Measurements from ENCODE around the gene SMPX.
A peak's percentile ranks its signal among the peaks of the same experiment; 100 is the strongest.
"Not testable (repeated sequence)": the region's sequence is repeated elsewhere in the genome, so short reads cannot be mapped to it uniquely, and the experiment has no call there.

Gene SMPX

DNA sequence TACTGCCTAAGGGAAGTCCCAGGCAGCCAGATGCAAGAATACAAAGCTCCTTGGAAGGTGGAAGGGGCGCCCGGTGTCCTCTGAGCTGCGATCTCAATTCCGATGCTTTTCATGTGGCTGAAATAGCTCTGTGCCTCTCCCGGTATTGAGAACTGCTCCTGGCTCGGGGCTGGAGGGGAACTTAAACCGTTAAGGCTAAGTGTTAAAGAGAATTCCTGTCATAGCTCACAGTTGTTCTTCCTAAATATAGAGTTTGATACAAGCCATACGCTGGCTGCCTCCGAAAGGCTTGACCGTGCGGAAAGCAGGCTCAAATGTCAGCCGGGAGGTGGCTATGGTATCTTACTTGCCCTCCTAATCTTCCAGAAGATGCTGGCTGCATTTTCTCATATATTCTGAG, at the start of gene SMPX:
TSS of gene SMPX (minus strand) at position 157 of the 400 bp plus-strand sequence. CDS start 3,826 bp downstream, outside the sequence.
- DNase-seq: no peak

DNA sequence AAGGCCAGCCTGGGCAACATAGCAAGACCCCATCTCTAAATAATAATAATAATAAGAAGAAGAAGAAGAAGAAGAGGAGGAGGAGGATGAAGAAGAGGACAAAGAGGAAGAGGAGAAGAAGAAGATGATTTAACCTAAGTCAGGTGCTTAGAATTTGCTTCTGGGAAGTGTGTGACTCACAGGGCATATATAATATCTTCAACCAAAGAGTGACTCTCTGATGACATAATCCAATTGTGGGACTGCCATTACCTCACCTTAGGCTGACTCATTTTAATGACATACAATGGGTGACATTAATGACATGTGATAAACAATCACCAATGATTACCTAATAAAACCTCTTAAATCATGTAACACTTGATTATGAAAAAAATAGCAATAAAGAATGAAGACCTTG, 48.8 kb upstream of the SMPX start:
- DNase-seq: no peak

- DNase-seq: no peak
Observed at GRCh38 chrX:21802839-21803238, 44.9 kb upstream of the SMPX start.

DNA sequence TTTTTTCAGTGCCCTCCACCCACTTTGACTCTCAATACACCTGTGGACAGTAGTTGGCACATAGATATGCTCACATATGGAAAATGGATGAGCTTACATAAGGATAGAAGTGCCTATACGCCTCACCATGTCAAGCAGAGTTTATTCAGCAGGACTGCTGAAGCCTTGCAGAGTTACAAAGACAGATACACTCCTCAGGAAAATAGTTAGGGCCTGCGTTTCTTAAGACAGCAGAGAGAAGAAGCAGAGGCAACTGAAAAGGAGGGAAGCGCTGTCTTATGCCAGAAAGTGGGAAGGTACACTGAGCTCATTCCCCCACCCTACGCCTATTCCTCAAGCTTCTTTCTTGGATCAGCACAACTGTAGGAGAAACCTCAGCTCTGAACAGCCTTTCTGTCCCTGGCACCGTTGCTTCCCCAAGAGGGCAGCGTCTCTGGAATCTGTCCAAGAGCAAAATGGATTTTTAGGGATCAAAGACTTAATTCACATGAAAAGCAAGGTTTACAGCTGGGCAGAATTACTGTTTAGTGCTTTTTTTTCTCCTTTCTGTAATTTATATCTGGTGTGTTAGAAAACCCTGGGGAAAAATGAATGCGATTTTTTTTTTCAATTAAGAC, 44.2 kb upstream of the SMPX start:
- DNase-seq: no peak

- no peak for DNase-seq
Observed at GRCh38 chrX:21800344-21800770, 42.4 kb upstream of the SMPX start.

- no peak for DNase-seq
Observed at GRCh38 chrX:21799767-21800166, 41.9 kb upstream of the SMPX start.

- no peak for DNase-seq
Observed at GRCh38 chrX:21798677-21799219, 40.8 kb upstream of the SMPX start.

DNA sequence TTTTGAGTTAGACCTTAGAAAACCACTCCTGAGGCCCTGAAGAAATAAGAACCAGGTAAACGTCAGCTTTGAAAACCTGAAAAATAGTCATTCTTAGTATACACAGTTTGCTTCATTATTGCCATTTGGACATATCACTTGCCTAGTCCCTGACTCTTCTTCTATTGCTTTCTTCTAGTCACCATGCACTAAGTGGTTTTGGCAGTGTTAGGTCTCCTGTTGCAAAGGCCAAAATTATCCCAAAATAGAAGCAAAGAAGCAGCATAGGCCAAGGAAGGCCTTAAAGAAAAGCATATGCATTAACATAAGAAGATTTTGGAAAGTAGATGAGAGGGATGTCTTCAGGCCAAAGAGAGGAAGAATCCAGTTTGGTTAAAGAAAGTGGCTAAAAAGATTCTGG, 24.1 kb upstream of the SMPX start:
- DNase-seq: no peak

GRCh38 chrX:21781525-21781924, 23.6 kb upstream of the SMPX start:
- no peak for DNase-seq

GRCh38 chrX:21779095-21779494, 21.2 kb upstream of the SMPX start:
- DNase-seq: no peak

GRCh38 chrX:21778236-21778635, 20.3 kb upstream of the SMPX start:
- DNase-seq: no peak

- not testable (repeated sequence) for DNase-seq
Observed at GRCh38 chrX:21775128-21775527, 17.2 kb upstream of the SMPX start.

DNA sequence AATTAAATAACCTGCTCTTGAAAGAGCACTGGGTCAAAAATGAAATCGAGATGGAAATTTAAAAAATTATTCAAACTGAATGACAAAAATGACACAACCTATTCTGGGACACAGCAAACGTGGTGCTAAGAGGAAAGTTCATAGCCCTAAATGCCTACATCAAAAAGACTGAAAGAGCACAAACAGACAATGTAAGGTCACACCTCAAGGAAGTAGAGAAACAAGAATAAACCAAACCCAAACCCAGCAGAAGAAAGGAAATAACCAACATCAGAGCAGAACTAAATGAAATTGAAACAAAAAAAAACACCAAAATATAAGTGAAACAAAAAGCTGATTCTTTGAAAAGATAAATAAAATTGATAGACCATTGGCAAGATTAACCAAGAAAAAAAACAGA, 15.1 kb upstream of the SMPX start:
- DNase-seq: not testable (repeated sequence)

- DNase-seq: no peak
Observed at GRCh38 chrX:21770631-21771321, 12.9 kb upstream of the SMPX start.

- no peak for DNase-seq
Observed at GRCh38 chrX:21766101-21766500, 8.2 kb upstream of the SMPX start.

- no peak for DNase-seq
Observed at GRCh38 chrX:21764008-21764407, 6.1 kb upstream of the SMPX start.

GRCh38 chrX:21758488-21758887, 572 bp upstream of the SMPX start:
- DNase-seq: no peak

DNA sequence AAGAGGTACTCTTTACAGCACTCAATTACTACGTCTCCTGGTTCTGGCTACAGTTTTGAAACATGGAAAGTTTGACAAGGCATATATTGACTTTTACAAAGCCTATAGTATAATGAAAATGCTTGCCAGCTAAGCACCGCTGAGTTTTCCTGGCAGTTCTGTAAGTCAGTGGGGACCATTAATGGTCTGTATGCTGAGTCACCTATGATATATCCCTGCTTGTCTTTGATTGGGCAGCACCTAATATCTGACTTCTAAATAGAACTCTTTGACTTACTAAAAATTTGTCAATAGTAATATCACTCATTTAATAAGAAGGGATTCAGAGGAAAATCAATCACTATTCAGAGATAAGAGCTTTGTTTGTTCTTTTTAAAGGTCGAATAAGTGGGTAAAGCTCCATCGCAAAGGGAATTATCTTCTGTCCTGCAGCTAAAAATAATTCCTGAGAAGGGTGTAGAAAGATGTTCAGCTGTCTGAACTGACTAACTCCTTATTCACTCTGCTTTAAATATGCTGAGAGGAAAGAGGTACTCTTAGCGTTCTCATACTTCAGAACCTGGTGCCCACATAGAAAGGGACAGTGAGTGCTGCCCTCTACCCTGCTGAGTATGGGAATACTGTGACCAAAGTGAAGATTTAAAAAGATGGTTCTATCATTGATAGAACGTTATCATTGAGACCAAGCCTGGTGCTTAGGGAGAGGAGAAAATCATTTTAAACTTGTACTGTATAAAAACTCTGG, 959 bp downstream of the SMPX start:
- DNase-seq: no peak

DNA sequence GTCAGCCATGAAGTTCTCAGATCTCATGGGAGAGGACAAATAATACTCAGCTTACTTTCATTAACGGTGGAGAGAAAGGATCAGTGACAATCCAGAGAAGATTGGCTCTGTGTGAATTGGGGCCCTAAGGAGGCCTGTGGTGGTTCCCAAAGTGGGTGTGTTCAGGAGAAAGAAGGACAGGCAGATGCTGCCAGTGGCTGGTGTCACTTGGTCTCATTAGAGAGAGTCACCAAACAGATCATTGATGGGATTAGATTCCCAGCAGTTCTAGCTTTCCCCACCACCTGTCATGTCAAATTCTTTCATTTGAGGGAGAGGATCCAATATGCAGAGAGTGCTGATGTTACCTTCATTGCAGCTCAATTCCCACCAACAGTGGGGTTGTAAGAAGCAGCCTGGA, 8.0 kb downstream of the SMPX start:
- no peak for DNase-seq

- DNase-seq: no peak
Observed at GRCh38 chrX:21748235-21748634, 9.7 kb downstream of the SMPX start.

DNA sequence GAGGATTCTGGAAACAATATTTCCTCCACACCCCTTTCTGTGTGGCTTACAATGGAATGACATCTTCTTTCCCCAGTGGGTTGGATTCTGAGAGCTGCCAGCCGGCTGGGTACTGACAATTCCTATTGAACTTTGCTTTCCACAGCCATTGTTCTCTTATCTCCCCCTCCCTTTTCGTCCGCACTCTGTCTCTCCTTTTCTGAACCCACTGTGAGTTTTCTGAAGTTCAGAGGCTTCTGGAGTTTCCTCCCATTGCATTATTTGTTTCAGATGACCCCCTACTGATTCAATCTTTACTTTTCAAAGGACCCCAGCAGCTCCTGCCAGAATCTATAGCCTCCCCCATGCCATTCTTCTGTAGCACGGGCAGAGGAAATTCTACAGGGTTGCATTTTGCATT, 10.4 kb downstream of the SMPX start:
- DNase-seq: no peak

GRCh38 chrX:21745756-21746155, 12.2 kb downstream of the SMPX start:
- DNase-seq: peak; percentile 43

DNA sequence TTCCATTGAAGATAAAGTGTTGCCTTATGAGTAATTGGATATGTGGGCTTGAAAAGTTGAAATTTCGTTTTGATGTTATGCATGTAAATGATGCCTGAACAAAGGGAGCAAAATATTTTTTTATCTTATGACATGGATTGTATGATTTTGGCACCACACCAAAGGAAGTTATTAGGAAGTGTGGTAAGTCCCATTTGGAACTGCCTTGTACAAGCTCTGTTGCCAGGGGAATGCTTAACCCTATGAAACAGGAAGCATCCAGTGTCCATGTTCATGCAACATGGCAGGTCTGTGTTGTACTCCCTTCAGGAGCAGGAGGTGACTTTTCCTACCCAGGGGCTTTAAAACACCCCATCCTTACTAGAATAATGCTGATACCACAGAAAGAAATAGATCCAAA, 13.2 kb downstream of the SMPX start:
- DNase-seq: no peak

- DNase-seq: no peak
Observed at GRCh38 chrX:21744060-21744459, 13.9 kb downstream of the SMPX start.
